Lower leg skin (tissue), 3 donors: Measurements from ENCODE around the gene TRIO.

ENCODE experiments used
- CTCF ChIP-seq, 3 donors: fragments of 450-650 bp; IDR thresholded peaks; one replicate each; pipeline ENCODE4 v1.5.1; 2016; ENCODE audit warnings: antibody characterized with exemption in 3 of 3, mild to moderate bottlenecking in 3 of 3, moderate library complexity in 2 of 3
- POLR2A ChIP-seq, 2 donors: fragments of 450-650 bp; IDR thresholded peaks; one replicate each; pipeline ENCODE4 v1.6.1; 2016 to 2017; ENCODE audit warnings: antibody characterized with exemption in 2 of 2, mild to moderate bottlenecking in 1 of 2, moderate library complexity in 1 of 2

- TF ChIP-seq CTCF (IDR thresholded peaks at IDR 0.05) = no peak
- no peak for TF ChIP-seq POLR2A (IDR thresholded peaks at IDR 0.05)
These were observed 7.5 kb upstream of the TRIO start for GRCh38 chr5:14135621-14136020.
